Measurements from ENCODE around the gene NID1. TPM values are rescaled to one million over a fixed set of nuclear protein-coding genes. Genes with fewer than 3 reads are reported as not detected.

NID1 gene
- total RNA-seq, 1 donor = 68.1 TPM

DNA sequence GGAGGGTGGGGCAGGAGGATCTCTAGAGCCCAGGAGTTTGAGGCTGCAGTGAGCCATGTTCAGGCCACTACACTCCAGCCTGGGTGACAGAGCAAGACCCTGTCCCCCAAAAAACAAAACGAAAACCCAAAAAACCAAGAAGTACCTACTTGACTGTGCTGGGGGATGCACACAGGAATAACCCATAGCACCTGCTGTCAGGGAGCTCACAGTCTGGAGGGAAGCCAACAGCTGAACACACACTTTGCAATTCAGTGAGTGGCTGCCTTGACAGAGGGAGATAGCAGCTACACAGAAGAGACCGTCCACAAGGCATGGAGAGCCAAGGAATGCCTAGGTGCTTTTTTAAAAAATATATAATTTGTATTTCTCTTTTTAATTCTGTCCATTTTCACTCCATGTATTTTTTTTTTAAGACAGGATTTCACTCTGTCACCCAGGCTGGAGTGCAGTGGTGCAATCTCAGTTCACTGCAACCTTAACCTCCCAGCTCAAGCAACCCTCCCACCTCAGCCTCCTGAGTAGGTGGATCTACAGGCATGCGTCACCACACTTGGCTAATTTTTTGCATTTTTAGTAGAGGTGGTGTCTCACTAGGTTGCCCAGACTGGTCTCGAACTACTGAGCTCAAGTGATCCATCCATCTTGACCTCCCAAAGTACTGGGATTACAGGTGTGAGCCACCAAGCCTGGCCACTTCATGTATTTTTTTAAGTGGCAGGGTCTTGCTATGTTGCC, 68.7 kb downstream of the NID1 start:
- no peak for DNase-seq (ENCODE audit: low read depth)
- TF ChIP-seq, protein P1, sequence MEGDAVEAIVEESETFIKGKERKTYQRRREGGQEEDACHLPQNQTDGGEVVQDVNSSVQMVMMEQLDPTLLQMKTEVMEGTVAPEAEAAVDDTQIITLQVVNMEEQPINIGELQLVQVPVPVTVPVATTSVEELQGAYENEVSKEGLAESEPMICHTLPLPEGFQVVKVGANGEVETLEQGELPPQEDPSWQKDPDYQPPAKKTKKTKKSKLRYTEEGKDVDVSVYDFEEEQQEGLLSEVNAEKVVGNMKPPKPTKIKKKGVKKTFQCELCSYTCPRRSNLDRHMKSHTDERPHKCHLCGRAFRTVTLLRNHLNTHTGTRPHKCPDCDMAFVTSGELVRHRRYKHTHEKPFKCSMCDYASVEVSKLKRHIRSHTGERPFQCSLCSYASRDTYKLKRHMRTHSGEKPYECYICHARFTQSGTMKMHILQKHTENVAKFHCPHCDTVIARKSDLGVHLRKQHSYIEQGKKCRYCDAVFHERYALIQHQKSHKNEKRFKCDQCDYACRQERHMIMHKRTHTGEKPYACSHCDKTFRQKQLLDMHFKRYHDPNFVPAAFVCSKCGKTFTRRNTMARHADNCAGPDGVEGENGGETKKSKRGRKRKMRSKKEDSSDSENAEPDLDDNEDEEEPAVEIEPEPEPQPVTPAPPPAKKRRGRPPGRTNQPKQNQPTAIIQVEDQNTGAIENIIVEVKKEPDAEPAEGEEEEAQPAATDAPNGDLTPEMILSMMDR (IDR thresholded peaks at IDR 0.05; ENCODE audit: insufficient read depth, low read length) = no peak
- no peak overlapping the region for H3K4me3 ChIP-seq (ENCODE audit: low read depth, low read length)

- no peak overlapping the region for H3K4me3 ChIP-seq (ENCODE audit: low read depth, low read length)
- TF ChIP-seq, protein P1 (IDR thresholded peaks at IDR 0.05; ENCODE audit: insufficient read depth, low read length) = no peak
- DNase-seq (ENCODE audit: low read depth) = no peak
Measured at GRCh38 chr1:235995511-235995910, 69.4 kb downstream of the NID1 start.

- DNase-seq (ENCODE audit: low read depth) = no peak
- TF ChIP-seq, protein P1 (IDR thresholded peaks at IDR 0.05; ENCODE audit: insufficient read depth, low read length) = no peak
Measured at GRCh38 chr1:235993652-235994051, 71.2 kb downstream of the NID1 start.

DNA sequence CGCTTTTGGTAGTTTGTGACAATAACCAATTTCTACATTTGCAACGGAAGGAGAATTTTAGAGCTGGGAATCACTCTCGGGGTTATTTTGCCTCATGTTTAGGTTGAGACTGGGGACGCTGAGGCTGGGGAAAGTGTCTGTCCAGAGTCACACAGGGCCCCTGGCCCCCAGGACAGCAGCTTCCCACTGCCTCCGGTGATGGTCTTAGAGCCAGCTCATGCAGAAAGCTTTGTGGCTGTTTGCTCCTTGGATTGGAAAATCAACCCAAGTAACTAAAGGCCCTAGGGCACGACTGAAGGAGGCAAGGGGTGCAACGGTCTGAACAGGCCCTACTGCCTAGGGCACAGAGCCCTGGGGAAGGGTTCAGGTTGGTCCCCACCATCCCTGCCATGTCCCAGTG, 72.0 kb downstream of the NID1 start:
- TF ChIP-seq, protein P1 (IDR thresholded peaks at IDR 0.05; ENCODE audit: insufficient read depth, low read length) = no peak
- no peak for DNase-seq (ENCODE audit: low read depth)
- no peak overlapping the region for H3K4me3 ChIP-seq (ENCODE audit: low read depth, low read length)

More at GRCh38 chr1:235993652-235994051, 71.2 kb downstream of the NID1 start:
- no peak overlapping the region for H3K4me3 ChIP-seq (ENCODE audit: low read depth, low read length)

DNA sequence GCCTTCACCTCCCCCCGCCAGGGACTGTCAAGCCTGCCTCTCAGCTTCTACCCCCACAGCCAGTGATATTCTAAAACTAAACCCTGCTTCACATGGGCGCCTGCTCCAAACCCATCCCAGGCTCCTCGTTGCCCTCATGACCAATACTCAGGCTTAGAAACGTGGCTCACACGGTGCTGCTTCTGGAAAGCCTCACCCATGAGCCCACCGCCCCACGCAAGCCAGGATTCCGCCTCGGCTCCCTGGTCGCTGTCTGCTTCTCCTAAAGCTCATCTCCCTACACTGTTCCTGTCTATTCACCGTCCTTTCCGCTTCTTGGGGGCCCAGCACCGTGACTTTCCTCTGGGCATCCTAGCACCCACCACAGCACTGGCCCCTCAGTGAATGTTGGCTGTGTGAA, 72.5 kb downstream of the NID1 start:
- no peak overlapping the region for H3K4me3 ChIP-seq (ENCODE audit: low read depth, low read length)
- TF ChIP-seq, protein P1 (IDR thresholded peaks at IDR 0.05; ENCODE audit: insufficient read depth, low read length) = no peak
- no peak for DNase-seq (ENCODE audit: low read depth)

GRCh38 chr1:235990330-235990795, 74.5 kb downstream of the NID1 start:
- DNase-seq (ENCODE audit: low read depth) = peak; percentile 95
- no peak overlapping the region for H3K4me3 ChIP-seq (ENCODE audit: low read depth, low read length)
- TF ChIP-seq, protein P1 (IDR thresholded peaks at IDR 0.05; ENCODE audit: insufficient read depth, low read length) = no peak

Data from fibroblast of the aortic adventitia (primary cell).